HG03432 (cell line): ENCODE data around the gene CHP1.
"Not testable (repeated sequence)": the region's sequence is repeated elsewhere in the genome, so short reads cannot be mapped to it uniquely, and the experiment has no call there.

Experiments used
- ATAC-seq: cut with Tn5 transposase; IDR thresholded peaks from one replicate; pipeline ENCODE4 v1.9.1; 2021; ENCODE audit warnings: mild to moderate bottlenecking, moderate library complexity; ENCODE audit not compliant: unreplicated experiment

The CHP1 gene

GRCh38 chr15:41256103-41256502 lies 25.0 kb downstream of the CHP1 start:
- no peak for ATAC-seq

GRCh38 chr15:41256577-41257038 lies 25.5 kb downstream of the CHP1 start:
- no peak for ATAC-seq

GRCh38 chr15:41258750-41259471 lies 27.8 kb downstream of the CHP1 start:
- no peak for ATAC-seq

GRCh38 chr15:41259546-41260189 lies 28.6 kb downstream of the CHP1 start:
- no peak for ATAC-seq

- not testable (repeated sequence) for ATAC-seq
These were observed 29.9 kb downstream of the CHP1 start for GRCh38 chr15:41260924-41261323.

- no peak for ATAC-seq
These were observed 31.5 kb downstream of the CHP1 start for GRCh38 chr15:41262571-41262970.

GRCh38 chr15:41263891-41264351 lies 32.9 kb downstream of the CHP1 start:
- no peak for ATAC-seq

GRCh38 chr15:41269887-41270286 lies 38.8 kb downstream of the CHP1 start:
- ATAC-seq, result no peak

GRCh38 chr15:41276831-41277230 lies 45.8 kb downstream of the CHP1 start:
- no peak for ATAC-seq

GRCh38 chr15:41278319-41278718 lies 47.3 kb downstream of the CHP1 start:
- no peak for ATAC-seq

GRCh38 chr15:41279535-41280283 lies 48.6 kb downstream of the CHP1 start:
- ATAC-seq, result no peak

GRCh38 chr15:41281236-41281635 lies 50.2 kb downstream of the CHP1 start:
- no peak for ATAC-seq

- not testable (repeated sequence) for ATAC-seq
These were observed 51.4 kb downstream of the CHP1 start for GRCh38 chr15:41282436-41282835.

GRCh38 chr15:41282980-41283652 lies 52.0 kb downstream of the CHP1 start:
- not testable (repeated sequence) for ATAC-seq

- peak; percentile 96 for ATAC-seq
These were observed 52.8 kb downstream of the CHP1 start for GRCh38 chr15:41283653-41284426.

GRCh38 chr15:41284427-41285177 lies 53.5 kb downstream of the CHP1 start:
- ATAC-seq, result no peak

- no peak for ATAC-seq
These were observed 54.2 kb downstream of the CHP1 start for GRCh38 chr15:41285285-41285684.

- no peak for ATAC-seq
These were observed 55.7 kb downstream of the CHP1 start for GRCh38 chr15:41286665-41287333.

GRCh38 chr15:41288464-41288863 lies 57.4 kb downstream of the CHP1 start:
- ATAC-seq, result no peak
